WTC11 (cell line): ENCODE measurements around the gene MBP. TPM values are rescaled to one million over a fixed set of nuclear protein-coding genes. Genes with fewer than 3 reads are reported as not detected.
A peak's percentile ranks its signal among the peaks of the same experiment; 100 is the strongest.
"Not testable (repeated sequence)": the region's sequence is repeated elsewhere in the genome, so short reads cannot be mapped to it uniquely, and the experiment has no call there.

Experiments
- ATAC-seq: fragments of 200-7000 bp; cut with Tn5 transposase; 2 replicates; pipeline ENCODE4 v1.10.0; 2021; ENCODE audit warnings: mild to moderate bottlenecking, moderate library complexity
- CTCF ChIA-PET: fragments of 300-600 bp; sonication (Branson Sonifier 250); formaldehyde crosslinking; loops from one replicate; lab custom pipeline; 2021; ENCODE audit warnings: antibody characterized with exemption; lab: Charles Lee
- POLR2A ChIA-PET: fragments of 350-600 bp; sonication (Branson Sonifier 250); formaldehyde crosslinking; loops from one replicate; lab custom pipeline; 2021; ENCODE audit warnings: antibody characterized with exemption; lab: Charles Lee
- DNase-seq: peaks from one replicate; pipeline ENCODE4 v3.0.0; 2021; ENCODE audit warnings: low spot score
- H3K27ac Mint-ChIP-seq: 2 replicates; pipeline ENCODE4 v1.8.0; 2021; ENCODE audit warnings: mixed read lengths
- H3K27me3 Mint-ChIP-seq: 2 replicates; pipeline ENCODE4 v1.8.0; 2021; ENCODE audit warnings: low read depth, mild to moderate bottlenecking, moderate library complexity, mixed read lengths
- H3K36me3 Mint-ChIP-seq: 2 replicates; pipeline ENCODE4 v1.8.0; 2021; ENCODE audit warnings: mixed read lengths
- H3K4me1 Mint-ChIP-seq: 2 replicates; pipeline ENCODE4 v1.8.0; 2022; ENCODE audit warnings: mixed read lengths
- H3K4me3 Mint-ChIP-seq: 2 replicates; pipeline ENCODE4 v1.8.0; 2021; ENCODE audit warnings: mild to moderate bottlenecking, moderate library complexity, mixed read lengths
- H3K9me3 Mint-ChIP-seq: 2 replicates; pipeline ENCODE4 v1.8.0; 2021; ENCODE audit warnings: mixed read lengths
- ELF4 ChIP-seq: sonication (generic); formaldehyde crosslinking; IDR thresholded peaks from 2 replicates; pipeline ENCODE4 v1.8.1; 2022; ENCODE audit warnings: low read depth, mild to moderate bottlenecking, moderate library complexity, missing genetic modification reagents
- ETV6 ChIP-seq: sonication (generic); formaldehyde crosslinking; IDR thresholded peaks from 2 replicates; pipeline ENCODE4 v1.8.1; 2022; ENCODE audit warnings: mild to moderate bottlenecking, missing genetic modification reagents
- FOXK1 ChIP-seq: sonication (generic); formaldehyde crosslinking; IDR thresholded peaks from 2 replicates; pipeline ENCODE4 v1.8.0; 2022; ENCODE audit warnings: mild to moderate bottlenecking, moderate library complexity, missing genetic modification reagents
- JUN ChIP-seq: sonication (generic); formaldehyde crosslinking; IDR thresholded peaks from 2 replicates; pipeline ENCODE4 v1.8.0; 2023; ENCODE audit warnings: mild to moderate bottlenecking, missing genetic modification reagents
- RORB ChIP-seq: fragments of 250-450 bp; sonication (Bioruptor Pico); IDR thresholded peaks from 2 replicates; pipeline ENCODE4 v1.9.0; 2021; ENCODE audit warnings: mild to moderate bottlenecking
- SP1 ChIP-seq: sonication (generic); formaldehyde crosslinking; conservative IDR thresholded peaks from 2 replicates; pipeline ENCODE4 v1.8.1; 2022; ENCODE audit warnings: missing genetic modification reagents
- TEAD1 ChIP-seq: sonication (generic); formaldehyde crosslinking; IDR thresholded peaks from 2 replicates; pipeline ENCODE4 v1.8.0; 2022; ENCODE audit warnings: mild to moderate bottlenecking, missing genetic modification reagents
- ZBTB21 ChIP-seq: sonication (generic); formaldehyde crosslinking; IDR thresholded peaks from 2 replicates; pipeline ENCODE4 v1.8.1; 2023; ENCODE audit warnings: mild to moderate bottlenecking, missing genetic modification reagents, borderline replicate concordance
- total RNA-seq: library from RNA; stranded (reverse); gene quantifications from 3 replicates; pipeline ENCODE4 v1.2.3, GENCODE V29; 2021
- TF ChIP-seq, protein P1 (sequence below): sonication (generic); formaldehyde crosslinking; IDR thresholded peaks from 2 replicates; pipeline ENCODE4 v1.8.1; 2023; ENCODE audit warnings: mild to moderate bottlenecking, missing genetic modification reagents
- TF ChIP-seq, protein P2 (sequence below): fragments of 250-450 bp; sonication (Bioruptor Pico); IDR thresholded peaks from 2 replicates; pipeline ENCODE4 v1.9.0; 2021; ENCODE audit warnings: moderate library complexity, mild to moderate bottlenecking, inconsistent platforms, borderline replicate concordance
- TF ChIP-seq, protein P3 (sequence below): sonication (generic); formaldehyde crosslinking; IDR thresholded peaks from 2 replicates; pipeline ENCODE4 v1.8.0; 2022; ENCODE audit warnings: mild to moderate bottlenecking, missing genetic modification reagents
- TF ChIP-seq, protein P4 (sequence below): sonication (generic); formaldehyde crosslinking; IDR thresholded peaks from 2 replicates; pipeline ENCODE4 v1.8.1; 2022; ENCODE audit warnings: low read depth, mild to moderate bottlenecking, moderate library complexity, missing genetic modification reagents, borderline replicate concordance

The MBP gene
- total RNA-seq, 1 experiment from 2014 or later, result 19.6 TPM

DNA sequence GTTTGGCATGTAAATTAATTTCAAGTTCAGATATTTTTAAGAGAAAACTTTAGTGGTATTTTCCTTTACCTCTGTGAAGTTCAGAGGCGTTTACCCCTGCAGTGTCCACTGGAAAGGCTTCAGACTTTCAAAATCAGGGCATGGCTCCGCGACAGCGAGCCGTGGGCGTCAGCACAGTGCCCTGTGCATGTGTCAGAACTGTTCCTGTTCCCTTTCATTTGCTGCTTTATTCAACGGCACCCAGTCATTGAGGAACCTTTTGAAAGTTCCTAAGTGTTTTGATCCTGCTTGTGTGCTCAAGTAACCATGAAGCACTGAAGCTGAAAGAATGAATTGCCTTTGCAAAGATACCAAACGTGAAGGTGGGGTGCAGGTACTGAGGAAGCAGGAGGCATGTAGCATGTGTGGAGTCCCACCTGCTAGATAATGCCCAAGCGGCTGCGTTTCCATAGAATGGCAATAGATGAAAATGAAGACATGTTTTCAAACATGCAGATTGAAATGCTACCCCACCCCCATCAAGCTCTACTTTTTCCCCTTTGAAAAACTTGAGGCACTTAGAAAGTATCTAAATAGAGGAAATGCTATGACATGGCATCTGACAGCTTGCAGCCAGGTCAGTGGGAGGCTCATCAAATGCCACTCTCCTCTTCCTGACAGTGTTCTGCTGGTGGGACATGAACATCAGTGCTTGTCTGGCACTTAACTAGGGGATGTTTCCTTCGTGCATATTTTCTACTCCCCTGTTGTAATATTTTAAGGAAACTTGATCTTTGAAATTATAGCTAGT lies 161.6 kb downstream of the MBP start (continued):
- TF ChIP-seq JUN (no peak), RORB (CRISPR knock-in tag) (no peak)
- TF ChIP-seq, protein P1, sequence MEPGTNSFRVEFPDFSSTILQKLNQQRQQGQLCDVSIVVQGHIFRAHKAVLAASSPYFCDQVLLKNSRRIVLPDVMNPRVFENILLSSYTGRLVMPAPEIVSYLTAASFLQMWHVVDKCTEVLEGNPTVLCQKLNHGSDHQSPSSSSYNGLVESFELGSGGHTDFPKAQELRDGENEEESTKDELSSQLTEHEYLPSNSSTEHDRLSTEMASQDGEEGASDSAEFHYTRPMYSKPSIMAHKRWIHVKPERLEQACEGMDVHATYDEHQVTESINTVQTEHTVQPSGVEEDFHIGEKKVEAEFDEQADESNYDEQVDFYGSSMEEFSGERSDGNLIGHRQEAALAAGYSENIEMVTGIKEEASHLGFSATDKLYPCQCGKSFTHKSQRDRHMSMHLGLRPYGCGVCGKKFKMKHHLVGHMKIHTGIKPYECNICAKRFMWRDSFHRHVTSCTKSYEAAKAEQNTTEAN, result no peak
- TF ChIP-seq, protein P2, sequence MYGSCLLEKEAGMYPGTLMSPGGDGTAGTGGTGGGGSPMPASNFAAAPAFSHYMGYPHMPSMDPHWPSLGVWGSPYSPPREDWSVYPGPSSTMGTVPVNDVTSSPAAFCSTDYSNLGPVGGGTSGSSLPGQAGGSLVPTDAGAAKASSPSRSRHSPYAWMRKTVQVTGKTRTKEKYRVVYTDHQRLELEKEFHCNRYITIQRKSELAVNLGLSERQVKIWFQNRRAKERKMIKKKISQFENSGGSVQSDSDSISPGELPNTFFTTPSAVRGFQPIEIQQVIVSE, result no peak
- TF ChIP-seq, all 79 proteins: peak for 0

DNA sequence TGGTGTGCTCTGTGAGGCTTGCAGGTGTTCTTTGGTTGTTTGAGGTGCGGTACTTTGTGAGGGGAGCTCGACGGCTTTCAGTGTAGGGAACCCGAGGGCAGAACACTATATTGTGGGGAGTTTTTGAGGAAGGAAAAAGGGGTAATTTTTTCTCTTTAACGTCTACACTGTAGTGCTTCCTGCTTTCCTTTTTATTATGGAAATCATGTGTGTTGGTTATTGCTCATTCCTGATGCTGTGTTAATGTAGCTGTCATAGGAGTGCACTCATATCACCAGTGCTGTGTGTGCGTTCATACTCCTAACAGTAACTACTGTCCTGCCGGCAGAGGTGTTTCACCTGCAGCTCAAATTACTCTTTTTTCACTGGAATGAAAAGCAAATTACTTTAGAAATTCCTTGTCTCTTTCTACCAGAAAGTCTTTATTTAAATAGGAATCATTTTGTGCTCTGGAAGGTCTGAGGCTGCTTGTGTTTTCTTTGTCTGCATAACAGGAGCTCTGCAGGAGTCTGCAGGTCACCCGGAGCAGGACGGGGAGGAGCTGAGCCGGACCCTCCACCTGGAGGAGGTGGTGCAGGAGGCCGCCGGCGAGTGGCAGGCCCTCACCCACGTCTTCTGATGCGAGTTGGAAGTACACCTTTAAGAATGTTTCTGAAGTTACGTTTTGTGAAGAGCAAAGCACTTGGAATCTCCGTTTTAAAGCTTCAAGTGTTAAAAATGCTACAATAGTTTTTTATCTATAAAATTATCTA lies 164.7 kb downstream of the MBP start:
- Mint-ChIP-seq H3K4me3 (no peak overlapping the region), H3K27ac (no peak overlapping the region), H3K4me1 (peaks cover 38% of the 10 kb centered on the region), H3K36me3 (peaks cover 8% of the 10 kb centered on the region)
- peak; percentile 99 for ATAC-seq
- TF ChIP-seq ZBTB21 (peak; percentile 13; the same call in 1 of the 2 replicates), ETV6 (0 out of 2 replicates have a peak, but pooled peaks have one; percentile 22), FOXK1 (CRISPR knock-in tag) (0 out of 2 replicates have a peak, but pooled peaks have one; percentile 27), ELF4 (CRISPR knock-in tag) (no peak)
- TF ChIP-seq, protein P3, sequence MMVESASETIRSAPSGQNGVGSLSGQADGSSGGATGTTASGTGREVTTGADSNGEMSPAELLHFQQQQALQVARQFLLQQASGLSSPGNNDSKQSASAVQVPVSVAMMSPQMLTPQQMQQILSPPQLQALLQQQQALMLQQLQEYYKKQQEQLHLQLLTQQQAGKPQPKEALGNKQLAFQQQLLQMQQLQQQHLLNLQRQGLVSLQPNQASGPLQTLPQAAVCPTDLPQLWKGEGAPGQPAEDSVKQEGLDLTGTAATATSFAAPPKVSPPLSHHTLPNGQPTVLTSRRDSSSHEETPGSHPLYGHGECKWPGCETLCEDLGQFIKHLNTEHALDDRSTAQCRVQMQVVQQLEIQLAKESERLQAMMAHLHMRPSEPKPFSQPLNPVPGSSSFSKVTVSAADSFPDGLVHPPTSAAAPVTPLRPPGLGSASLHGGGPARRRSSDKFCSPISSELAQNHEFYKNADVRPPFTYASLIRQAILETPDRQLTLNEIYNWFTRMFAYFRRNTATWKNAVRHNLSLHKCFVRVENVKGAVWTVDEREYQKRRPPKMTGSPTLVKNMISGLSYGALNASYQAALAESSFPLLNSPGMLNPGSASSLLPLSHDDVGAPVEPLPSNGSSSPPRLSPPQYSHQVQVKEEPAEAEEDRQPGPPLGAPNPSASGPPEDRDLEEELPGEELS (CRISPR knock-in tag), result 0 out of 2 replicates have a peak, but pooled peaks have one; percentile 40
- TF ChIP-seq, protein P4, sequence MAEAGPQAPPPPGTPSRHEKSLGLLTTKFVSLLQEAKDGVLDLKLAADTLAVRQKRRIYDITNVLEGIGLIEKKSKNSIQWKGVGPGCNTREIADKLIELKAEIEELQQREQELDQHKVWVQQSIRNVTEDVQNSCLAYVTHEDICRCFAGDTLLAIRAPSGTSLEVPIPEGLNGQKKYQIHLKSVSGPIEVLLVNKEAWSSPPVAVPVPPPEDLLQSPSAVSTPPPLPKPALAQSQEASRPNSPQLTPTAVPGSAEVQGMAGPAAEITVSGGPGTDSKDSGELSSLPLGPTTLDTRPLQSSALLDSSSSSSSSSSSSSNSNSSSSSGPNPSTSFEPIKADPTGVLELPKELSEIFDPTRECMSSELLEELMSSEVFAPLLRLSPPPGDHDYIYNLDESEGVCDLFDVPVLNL (CRISPR knock-in tag), result no peak
- TF ChIP-seq, all 79 proteins: peak for 4
- POLR2A ChIA-PET, result interaction anchor here (1.4 kb wide), 1 partner anchor 9 kb away, joined by 3 read pairs; no protein-coding TSS in a partner anchor
- CTCF ChIA-PET, result interaction anchor here (0.9 to 2.5 kb wide), 9 partner anchors 10 to 244 kb away, joined by 3 to 17 read pairs (median 3); no protein-coding TSS in a partner anchor
- no peaks in the 10 kb centered on the region for H3K9me3 Mint-ChIP-seq
- H3K27me3 Mint-ChIP-seq, result no peaks in the 10 kb centered on the region
- peak; percentile 79 for DNase-seq

- Mint-ChIP-seq H3K4me1 (peaks cover 35% of the 10 kb centered on the region), H3K36me3 (peaks cover 14% of the 10 kb centered on the region)
- H3K4me3 Mint-ChIP-seq, ATAC-seq, H3K9me3 Mint-ChIP-seq, H3K27ac Mint-ChIP-seq, H3K27me3 Mint-ChIP-seq, DNase-seq: not testable (repeated sequence)
- ChIA-PET CTCF (interaction anchor here (0.9 to 2.5 kb wide), 7 partner anchors 11 to 244 kb away, joined by 3 to 17 read pairs (median 3); no protein-coding TSS in a partner anchor), POLR2A (interaction anchor here (1.4 kb wide), 1 partner anchor 9 kb away, joined by 3 read pairs; no protein-coding TSS in a partner anchor)
Observed at GRCh38 chr18:76967299-76967698, 165.3 kb downstream of the MBP start.

- H3K4me3 Mint-ChIP-seq, result not testable (repeated sequence)
- DNase-seq, result peak; percentile 67
- ATAC-seq, result peak; percentile 33
- TF ChIP-seq SP1 (CRISPR knock-in tag) (0 out of 2 replicates have a peak, but pooled peaks have one; percentile 22), TEAD1 (CRISPR knock-in tag) (peak; percentile 25; the same call in 1 of the 2 replicates)
- TF ChIP-seq, all 79 proteins: peak for 2; not testable (repeated sequence) for 77
- POLR2A ChIA-PET, H3K27me3 Mint-ChIP-seq, H3K9me3 Mint-ChIP-seq, H3K27ac Mint-ChIP-seq: not testable (repeated sequence)
- CTCF ChIA-PET, result interaction anchor here (2.9 kb wide), 1 partner anchor 42 kb away, joined by 15 read pairs; no protein-coding TSS in a partner anchor
- Mint-ChIP-seq H3K36me3 (peaks cover 28% of the 10 kb centered on the region), H3K4me1 (peaks cover 22% of the 10 kb centered on the region)
Observed at GRCh38 chr18:76965555-76966151, 166.9 kb downstream of the MBP start.
